GM12875 (cell line): Measurements from ENCODE around the gene TBCD.
A peak's percentile ranks its signal among the peaks of the same experiment; 100 is the strongest.

Experiments used
- H3K4me3 ChIP-seq: one replicate; pipeline ENCODE4 v1.5.1; 2011; ENCODE audit warnings: low read depth, low read length, control low read depth
- TF ChIP-seq, protein P1 (sequence below): IDR thresholded peaks from 2 replicates; pipeline ENCODE4 v1.5.1; 2011; ENCODE audit warnings: low read depth, mild to moderate bottlenecking, control low read depth, inconsistent platforms, low read length, moderate library complexity, borderline replicate concordance; ENCODE audit not compliant: insufficient read depth

The TBCD gene

DNA sequence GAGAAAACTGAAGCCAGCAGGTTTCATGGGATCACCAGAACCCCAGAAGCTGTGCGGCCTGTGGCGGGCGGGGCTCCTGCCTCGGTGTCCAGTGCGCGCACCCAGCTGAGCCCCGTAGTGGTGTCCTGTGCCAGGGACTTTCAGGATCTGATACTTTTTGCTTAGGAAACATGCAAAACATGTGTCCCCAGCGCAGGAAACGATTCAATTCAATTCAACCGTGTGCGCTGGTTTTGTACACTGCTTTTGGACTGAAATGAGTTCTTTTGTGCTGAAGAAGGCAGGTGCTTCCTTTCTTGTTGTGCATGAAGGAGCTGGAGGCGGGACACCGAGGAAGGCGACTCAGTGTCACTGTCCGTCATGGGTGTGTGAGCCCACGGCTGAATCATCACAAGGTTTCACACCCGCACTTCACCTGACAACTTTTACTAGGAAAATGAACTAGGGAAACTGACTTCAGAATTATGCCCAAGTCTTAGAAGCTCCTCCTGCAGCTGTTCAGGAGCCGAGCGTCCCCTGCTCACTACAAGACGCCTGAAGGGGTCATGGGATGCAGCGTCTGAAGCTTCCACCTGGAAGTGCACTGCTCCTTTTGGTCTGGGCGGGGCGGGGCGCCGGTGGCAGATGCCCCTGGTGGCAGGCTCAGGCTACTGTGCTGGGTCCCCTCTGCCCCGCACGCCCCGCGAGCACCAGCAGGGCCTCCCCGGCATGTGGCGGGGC lies 119.4 kb downstream of the TBCD start:
- TF ChIP-seq, protein P1, sequence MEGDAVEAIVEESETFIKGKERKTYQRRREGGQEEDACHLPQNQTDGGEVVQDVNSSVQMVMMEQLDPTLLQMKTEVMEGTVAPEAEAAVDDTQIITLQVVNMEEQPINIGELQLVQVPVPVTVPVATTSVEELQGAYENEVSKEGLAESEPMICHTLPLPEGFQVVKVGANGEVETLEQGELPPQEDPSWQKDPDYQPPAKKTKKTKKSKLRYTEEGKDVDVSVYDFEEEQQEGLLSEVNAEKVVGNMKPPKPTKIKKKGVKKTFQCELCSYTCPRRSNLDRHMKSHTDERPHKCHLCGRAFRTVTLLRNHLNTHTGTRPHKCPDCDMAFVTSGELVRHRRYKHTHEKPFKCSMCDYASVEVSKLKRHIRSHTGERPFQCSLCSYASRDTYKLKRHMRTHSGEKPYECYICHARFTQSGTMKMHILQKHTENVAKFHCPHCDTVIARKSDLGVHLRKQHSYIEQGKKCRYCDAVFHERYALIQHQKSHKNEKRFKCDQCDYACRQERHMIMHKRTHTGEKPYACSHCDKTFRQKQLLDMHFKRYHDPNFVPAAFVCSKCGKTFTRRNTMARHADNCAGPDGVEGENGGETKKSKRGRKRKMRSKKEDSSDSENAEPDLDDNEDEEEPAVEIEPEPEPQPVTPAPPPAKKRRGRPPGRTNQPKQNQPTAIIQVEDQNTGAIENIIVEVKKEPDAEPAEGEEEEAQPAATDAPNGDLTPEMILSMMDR, result peak; percentile 73
- peak overlapping the region; percentile 11 for H3K4me3 ChIP-seq

DNA sequence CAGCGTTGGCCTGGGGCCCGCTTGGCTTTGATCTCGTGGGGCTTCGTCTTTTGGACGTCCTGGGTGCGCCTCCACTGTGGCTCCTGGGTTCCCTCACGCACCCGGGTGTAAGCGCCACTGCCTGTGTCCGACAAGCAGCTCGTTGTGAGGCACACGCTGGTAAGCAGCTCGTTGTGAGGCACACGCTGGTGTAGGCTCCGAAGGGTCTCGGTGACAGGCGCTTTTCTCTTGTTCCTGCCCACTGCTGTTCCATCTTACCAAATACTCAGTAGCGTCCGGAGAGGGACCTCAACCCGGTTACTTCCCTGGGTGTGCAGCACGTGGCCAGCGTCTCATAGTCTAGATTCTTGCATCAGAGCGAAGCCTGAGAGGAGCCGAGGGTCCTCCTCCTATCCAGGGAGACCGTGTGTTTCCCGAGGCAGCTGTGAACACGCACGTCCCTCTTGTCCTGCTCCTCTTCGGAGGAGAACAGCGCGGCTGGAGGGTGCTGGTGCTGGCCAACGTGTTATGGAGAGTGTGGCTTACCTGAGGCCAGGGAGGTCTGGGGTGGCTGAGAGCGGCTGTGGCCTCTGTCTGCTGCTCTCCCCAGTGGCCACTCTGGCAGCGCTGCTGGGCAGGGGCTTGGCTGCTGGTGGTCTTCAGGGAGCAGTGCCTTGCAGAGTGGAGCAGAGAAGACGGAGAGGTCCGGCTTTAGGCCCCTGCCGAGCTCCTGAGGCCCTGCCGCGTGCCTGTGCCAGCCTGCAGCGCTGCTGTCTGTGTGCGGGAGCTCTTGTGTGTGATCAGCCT lies 120.1 kb downstream of the TBCD start:
- TF ChIP-seq, protein P1, result no peak
- H3K4me3 ChIP-seq, result peak overlapping the region; percentile 11

DNA sequence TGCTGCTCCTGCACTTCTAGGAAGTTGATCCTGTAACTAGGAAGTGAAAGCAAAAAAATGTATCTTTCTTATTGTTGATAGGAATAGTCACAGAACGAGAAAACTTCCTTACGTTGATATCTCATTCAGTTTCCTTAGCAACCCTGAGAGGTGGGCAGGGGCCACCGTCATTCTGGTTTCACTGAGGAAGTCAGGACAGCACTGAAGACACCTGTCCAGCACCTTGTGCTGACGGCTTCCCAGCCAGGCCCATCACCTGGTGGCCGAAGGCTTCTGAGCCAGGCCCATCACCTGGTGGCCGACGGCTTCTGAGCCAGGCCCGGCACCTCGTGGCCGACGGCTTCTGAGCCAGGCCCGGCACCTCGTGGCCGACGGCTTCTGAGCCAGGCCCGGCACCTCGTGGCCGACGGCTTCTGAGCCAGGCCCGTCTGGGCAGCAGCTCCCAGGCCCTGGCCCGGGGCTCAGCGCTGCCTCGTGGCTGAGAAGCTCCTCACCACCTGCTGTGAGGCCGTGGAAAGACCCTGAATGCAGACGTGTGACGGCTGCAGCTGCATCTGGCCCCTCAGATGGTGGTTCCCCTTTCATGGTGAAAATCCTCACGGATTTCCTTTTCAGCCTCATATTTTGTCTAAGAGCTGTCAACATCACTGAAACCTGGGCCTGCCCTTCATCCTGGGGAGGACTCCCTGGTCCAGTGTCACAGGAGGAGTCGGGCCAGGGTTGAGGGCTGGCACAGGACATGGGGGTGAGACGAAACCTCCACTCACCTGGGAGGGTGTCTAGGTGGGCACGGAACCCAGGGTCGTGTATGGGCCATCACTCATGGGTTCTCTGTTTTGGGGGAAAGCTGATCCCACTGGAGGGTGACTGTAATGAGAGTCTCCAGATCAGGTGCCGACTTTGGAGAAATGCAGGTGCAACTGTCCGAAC lies 121.0 kb downstream of the TBCD start:
- no peak overlapping the region for H3K4me3 ChIP-seq
- TF ChIP-seq, protein P1, result no peak

DNA sequence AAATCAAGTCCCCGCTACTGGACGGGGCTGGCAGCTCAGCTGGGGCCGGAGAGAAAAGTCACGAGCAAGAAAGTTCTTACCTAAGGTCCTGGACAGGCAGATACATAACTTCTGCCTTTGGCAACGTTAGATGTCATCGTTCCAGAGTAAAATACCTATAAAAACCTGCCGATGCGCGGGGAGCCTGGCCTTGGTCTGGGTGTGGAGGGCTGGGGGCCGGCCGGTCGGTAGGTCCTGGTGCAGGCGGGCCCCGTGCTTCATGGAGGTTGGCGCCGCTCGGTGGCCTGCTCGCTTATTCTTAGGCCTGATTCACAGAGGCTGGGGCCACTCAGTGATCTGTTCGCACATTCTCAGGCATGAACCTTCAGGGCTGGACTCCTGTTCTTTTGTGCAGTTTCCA lies 121.7 kb downstream of the TBCD start:
- H3K4me3 ChIP-seq, result no peak overlapping the region
- TF ChIP-seq, protein P1, result no peak

DNA sequence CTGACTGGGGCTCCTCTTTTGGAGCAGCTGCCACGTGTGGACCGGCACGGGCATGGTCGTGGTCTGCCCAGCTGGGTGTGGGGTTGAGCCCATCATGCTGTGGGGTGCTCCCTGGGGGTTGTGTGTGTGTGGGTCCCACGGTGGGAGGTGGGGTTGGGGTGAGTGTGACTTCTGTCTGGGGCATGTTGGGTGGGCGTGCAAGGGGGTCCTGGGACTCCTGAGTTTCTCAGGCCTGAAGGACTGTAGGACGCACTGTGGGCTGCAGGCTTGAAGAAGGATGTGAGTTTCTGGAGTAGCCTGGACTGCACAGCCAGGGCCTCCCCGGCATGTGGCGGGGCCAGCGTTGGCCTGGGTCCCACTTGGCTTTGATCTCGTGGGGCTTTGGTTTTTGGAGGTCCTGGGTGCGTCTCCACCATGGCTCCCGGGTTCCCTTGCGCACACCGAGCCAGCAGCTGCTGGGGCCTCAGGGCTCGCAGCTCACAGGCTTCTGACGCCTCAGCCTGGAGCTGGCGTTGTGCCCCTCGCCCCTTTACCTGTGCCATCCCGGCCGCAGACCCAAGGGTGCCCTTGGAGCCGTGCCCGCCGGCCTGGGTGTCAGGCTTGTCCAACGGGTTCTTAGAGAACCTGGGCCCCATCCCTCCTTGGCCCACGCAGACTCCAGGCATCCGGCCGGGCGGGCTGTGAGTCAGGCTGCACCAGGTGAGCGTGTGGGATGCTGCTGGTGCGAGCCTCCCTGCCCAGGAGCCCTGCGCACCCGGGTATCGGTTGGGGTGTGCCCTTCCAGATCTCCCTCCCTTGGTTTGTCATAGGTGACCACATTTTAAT lies 122.4 kb downstream of the TBCD start:
- H3K4me3 ChIP-seq, result no peak overlapping the region
- TF ChIP-seq, protein P1, result no peak

DNA sequence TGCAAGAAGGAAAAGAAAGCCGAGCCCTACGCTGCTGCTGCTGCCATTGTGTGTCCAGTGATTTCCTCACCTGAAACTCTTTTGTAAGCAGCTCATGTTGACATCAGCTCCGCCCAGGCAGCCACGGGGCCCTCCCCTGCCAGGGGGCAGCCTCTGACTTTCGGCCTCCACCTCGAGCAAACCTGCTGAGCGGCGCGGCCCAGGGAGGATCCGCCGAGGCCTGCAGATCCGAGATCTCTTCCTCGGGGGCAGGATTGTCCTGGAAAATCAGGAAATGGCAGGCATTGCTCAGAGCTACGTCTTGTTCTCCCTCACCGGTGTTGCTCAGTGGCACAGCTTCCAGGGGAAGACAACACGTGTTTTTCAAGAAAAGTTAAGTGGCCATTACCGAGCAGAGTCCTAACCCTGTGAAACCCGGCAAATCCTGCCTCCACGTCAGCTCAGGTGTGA lies 123.6 kb downstream of the TBCD start:
- H3K4me3 ChIP-seq, result no peak overlapping the region
- TF ChIP-seq, protein P1, result no peak
